ENCODE data around the gene IGSF9.

Gene IGSF9

GRCh38 chr1:159945483-159946241 lies at the start of gene IGSF9:
IGSF9 (minus strand) TSS chr1:159945613; CDS start chr1:159943454, 2,159 bp downstream.
- peak; percentile 38 for DNase-seq (ENCODE audit: low spot score)

GRCh38 chr1:159994896-159995295 lies 49.5 kb upstream of the IGSF9 start:
- DNase-seq (ENCODE audit: low spot score) = no peak

- DNase-seq (ENCODE audit: low spot score) = no peak
These were observed 48.5 kb upstream of the IGSF9 start for GRCh38 chr1:159993911-159994310.

GRCh38 chr1:159992161-159992560 lies 46.7 kb upstream of the IGSF9 start:
- DNase-seq (ENCODE audit: low spot score) = no peak

GRCh38 chr1:159991513-159991912 lies 46.1 kb upstream of the IGSF9 start:
- DNase-seq (ENCODE audit: low spot score) = peak; percentile 26

- DNase-seq (ENCODE audit: low spot score) = no peak
These were observed 44.6 kb upstream of the IGSF9 start for GRCh38 chr1:159990005-159990404.

GRCh38 chr1:159989581-159989980 lies 44.2 kb upstream of the IGSF9 start:
- no peak for DNase-seq (ENCODE audit: low spot score)

- no peak for DNase-seq (ENCODE audit: low spot score)
These were observed 42.6 kb upstream of the IGSF9 start for GRCh38 chr1:159988006-159988405.

GRCh38 chr1:159987186-159987585 lies 41.8 kb upstream of the IGSF9 start:
- no peak for DNase-seq (ENCODE audit: low spot score)

GRCh38 chr1:159986531-159986930 lies 41.1 kb upstream of the IGSF9 start:
- no peak for DNase-seq (ENCODE audit: low spot score)

GRCh38 chr1:159986093-159986492 lies 40.7 kb upstream of the IGSF9 start:
- DNase-seq (ENCODE audit: low spot score) = no peak

- DNase-seq (ENCODE audit: low spot score) = no peak
These were observed 40.1 kb upstream of the IGSF9 start for GRCh38 chr1:159985473-159985872.

GRCh38 chr1:159983681-159984080 lies 38.3 kb upstream of the IGSF9 start:
- DNase-seq (ENCODE audit: low spot score) = no peak

GRCh38 chr1:159982280-159982679 lies 36.9 kb upstream of the IGSF9 start:
- no peak for DNase-seq (ENCODE audit: low spot score)

GRCh38 chr1:159981351-159982055 lies 36.1 kb upstream of the IGSF9 start:
- DNase-seq (ENCODE audit: low spot score) = no peak

- DNase-seq (ENCODE audit: low spot score) = no peak
These were observed 35.4 kb upstream of the IGSF9 start for GRCh38 chr1:159980786-159981185.

- DNase-seq (ENCODE audit: low spot score) = no peak
These were observed 34.7 kb upstream of the IGSF9 start for GRCh38 chr1:159980076-159980475.

GRCh38 chr1:159979257-159979656 lies 33.8 kb upstream of the IGSF9 start:
- no peak for DNase-seq (ENCODE audit: low spot score)

- DNase-seq (ENCODE audit: low spot score) = no peak
These were observed 32.6 kb upstream of the IGSF9 start for GRCh38 chr1:159978107-159978398.

GRCh38 chr1:159977364-159978106 lies 32.1 kb upstream of the IGSF9 start:
- DNase-seq (ENCODE audit: low spot score) = no peak

GRCh38 chr1:159974350-159974965 lies 29.0 kb upstream of the IGSF9 start:
- no peak for DNase-seq (ENCODE audit: low spot score)

GRCh38 chr1:159973350-159973940 lies 28.0 kb upstream of the IGSF9 start:
- no peak for DNase-seq (ENCODE audit: low spot score)

All from kidney capillary endothelial cell (primary cell).